Right lobe of liver (tissue), 6 donors: ENCODE measurements around the gene SLC13A4. TPM values are rescaled to one million over a fixed set of nuclear protein-coding genes. Genes with fewer than 3 reads are reported as not detected.

Source experiments
- ATAC-seq, 4 donors: fragments of 200-7000 bp; cut with Tn5 transposase; one replicate each; pipeline ENCODE4 v1.9.1; 2020; ENCODE audit warnings: mild to moderate bottlenecking in 4 of 4, moderate library complexity in 4 of 4
- DNase-seq, 3 donors: peaks; one replicate each; pipeline ENCODE4 v3.0.0-alpha.2; 2020
- H3K27ac ChIP-seq, 3 donors: fragments of 200-600 bp; one replicate each; pipeline ENCODE4 v1.8.0; 2022
- H3K27me3 ChIP-seq, 2 donors: fragments of 200-600 bp; one replicate each; pipeline ENCODE4 v1.8.0; 2022
- H3K36me3 ChIP-seq, 4 donors: fragments of 200-600 bp; sonication (generic) in 1 of 4; one replicate each; pipeline versions ENCODE4 v1.5.1 to v1.8.0; 2017 to 2022; ENCODE audit warnings: control low read depth in 1 of 4
- H3K4me1 ChIP-seq, 4 donors: fragments of 200-600 bp; sonication (generic) in 1 of 4; one replicate each; pipeline versions ENCODE4 v1.5.1 to v1.8.0; 2017 to 2022; ENCODE audit warnings: control low read depth in 1 of 4
- H3K4me3 ChIP-seq, 3 donors: fragments of 200-600 bp; one replicate each; pipeline ENCODE4 v1.8.0; 2022
- H3K9me3 ChIP-seq, 4 donors: fragments of 200-600 bp; sonication (generic) in 1 of 4; one replicate each; pipeline versions ENCODE4 v1.5.1 to v1.8.0; 2017 to 2022; ENCODE audit warnings: control low read depth in 1 of 4
- CTCF ChIP-seq, 4 donors: fragments of 200-600 bp in 3 of 4; fragments of 450-650 bp in 1 of 4; IDR thresholded peaks; one replicate each; pipeline versions ENCODE4 v1.5.1 to v1.8.0; 2016 to 2022; ENCODE audit warnings: antibody characterized with exemption in 4 of 4, mild to moderate bottlenecking in 2 of 4
- POLR2A ChIP-seq: fragments of 450-650 bp; IDR thresholded peaks from one replicate; pipeline ENCODE4 v1.6.1; 2017; ENCODE audit warnings: antibody characterized with exemption, mild to moderate bottlenecking
- WGBS: methylation state at CpG from one replicate; pipeline ENCODE4 v1.1.6; 2018; ENCODE audit warnings: low coverage, low lambda C conversion rate; ENCODE audit not compliant: insufficient coverage; ENCODE audit errors: missing lambda C conversion rate; 5-methylcytosine and 5-hydroxymethylcytosine counted together
- intact Hi-C, 2 donors: fragments of 100-400 bp; cut with DNase I; formaldehyde crosslinking; loops; one replicate each; pipeline versions ENCODE4 v1.11.2 to v1.14.1; 2022
- small RNA-seq, 2 experiments: library from RNA; depleted of rRNA; stranded (forward); fragments of <200 nt; gene quantifications; one replicate each; pipeline ENCODE3, GENCODE V24; 2016
- total RNA-seq, 6 experiments: library from RNA; depleted of rRNA in 2 of 6; stranded (reverse); fragments of >200 nt in 2 of 6; fragmentation: NEBNext Ultra II Directional in 3 of 6; extraction: Animal tissue kit (Norgen Biotek cat#: 25700) in 3 of 6; gene quantifications; one replicate each; pipeline versions ENCODE4 v1.1.0 to v1.2.4, GENCODE V29; 2016 to 2023
- donor health status: DM: no; HTN: yes; CAD: no.
- donor health status: DM: no; HTN: no; CAD: no.
- donor health status: DM: no; HTN: no; CAD: no.
- donor health status: DM: no; HTN: yes; CAD: no.
- donor health status: DM: no; HTN: yes; CAD: no.

Gene SLC13A4
- total RNA-seq, 6 experiments from 2014 or later: 0.09 to 0.25 (median 0.18) TPM; not detected in 2

- H3K27me3 ChIP-seq: no peaks in the 10 kb centered on the region
- H3K9me3 ChIP-seq: no peaks in the 10 kb centered on the region
- DNase-seq: no peak
- no peak for TF ChIP-seq CTCF (IDR thresholded peaks at IDR 0.05)
- no peak for TF ChIP-seq POLR2A
- peaks cover 0 to 8% (median 0%) of the 10 kb centered on the region in 4 donors for H3K4me1 ChIP-seq
- WGBS: 47% methylated on average over 7 of the region's 7 CpGs
- intact Hi-C loops: no loop called here
- H3K4me3 ChIP-seq: peak overlapping the region in 1 of 3 donors; percentile 22
- H3K27ac ChIP-seq: peak overlapping the region in 2 of 3 donors; percentile 32 to 59
- ATAC-seq: peak; percentile 78 to 88 (median 82)
- H3K36me3 ChIP-seq: peaks cover 0 to 9% (median under 1%) of the 10 kb centered on the region in 4 donors
Measured at GRCh38 chr7:135634191-135634878, 93.7 kb downstream of the SLC13A4 start.

Small RNA genes lying within 50 kb of the gene (small RNA-seq; reads per million reads assigned to genes)
- 0 reads per million in 2 experiments for gene RNU6-1154P

Other genes starting within 250 kb of the SLC13A4 start
- 10 to 100 TPM in 3 of 6 experiments, 1 to 10 TPM in 3; 9.1 to 14.1 (median 11.0) TPM for gene CNOT4, start 218.1 kb downstream of the SLC13A4 start, total RNA-seq
- 10 to 100 TPM; 12.3 to 20.8 (median 16.1) TPM for gene NUP205, start 170.3 kb downstream of the SLC13A4 start, total RNA-seq
- gene STMP1, start 65.7 kb downstream of the SLC13A4 start, total RNA-seq: 10 to 100 TPM in 5 of 6 experiments, 1 to 10 TPM in 1; 8.8 to 20.6 (median 14.6) TPM
- gene FAM180A, start 20.6 kb upstream of the SLC13A4 start, total RNA-seq: 10 to 100 TPM in 1 of 6 experiments, 1 to 10 TPM in 5; 2.8 to 14.9 (median 6.4) TPM
- gene MTPN, start 249.2 kb upstream of the SLC13A4 start, total RNA-seq: 10 to 100 TPM; 31.6 to 42.3 (median 39.5) TPM